ENCODE data around the gene BYSL.

BYSL gene, protein sequence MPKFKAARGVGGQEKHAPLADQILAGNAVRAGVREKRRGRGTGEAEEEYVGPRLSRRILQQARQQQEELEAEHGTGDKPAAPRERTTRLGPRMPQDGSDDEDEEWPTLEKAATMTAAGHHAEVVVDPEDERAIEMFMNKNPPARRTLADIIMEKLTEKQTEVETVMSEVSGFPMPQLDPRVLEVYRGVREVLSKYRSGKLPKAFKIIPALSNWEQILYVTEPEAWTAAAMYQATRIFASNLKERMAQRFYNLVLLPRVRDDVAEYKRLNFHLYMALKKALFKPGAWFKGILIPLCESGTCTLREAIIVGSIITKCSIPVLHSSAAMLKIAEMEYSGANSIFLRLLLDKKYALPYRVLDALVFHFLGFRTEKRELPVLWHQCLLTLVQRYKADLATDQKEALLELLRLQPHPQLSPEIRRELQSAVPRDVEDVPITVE

DNA sequence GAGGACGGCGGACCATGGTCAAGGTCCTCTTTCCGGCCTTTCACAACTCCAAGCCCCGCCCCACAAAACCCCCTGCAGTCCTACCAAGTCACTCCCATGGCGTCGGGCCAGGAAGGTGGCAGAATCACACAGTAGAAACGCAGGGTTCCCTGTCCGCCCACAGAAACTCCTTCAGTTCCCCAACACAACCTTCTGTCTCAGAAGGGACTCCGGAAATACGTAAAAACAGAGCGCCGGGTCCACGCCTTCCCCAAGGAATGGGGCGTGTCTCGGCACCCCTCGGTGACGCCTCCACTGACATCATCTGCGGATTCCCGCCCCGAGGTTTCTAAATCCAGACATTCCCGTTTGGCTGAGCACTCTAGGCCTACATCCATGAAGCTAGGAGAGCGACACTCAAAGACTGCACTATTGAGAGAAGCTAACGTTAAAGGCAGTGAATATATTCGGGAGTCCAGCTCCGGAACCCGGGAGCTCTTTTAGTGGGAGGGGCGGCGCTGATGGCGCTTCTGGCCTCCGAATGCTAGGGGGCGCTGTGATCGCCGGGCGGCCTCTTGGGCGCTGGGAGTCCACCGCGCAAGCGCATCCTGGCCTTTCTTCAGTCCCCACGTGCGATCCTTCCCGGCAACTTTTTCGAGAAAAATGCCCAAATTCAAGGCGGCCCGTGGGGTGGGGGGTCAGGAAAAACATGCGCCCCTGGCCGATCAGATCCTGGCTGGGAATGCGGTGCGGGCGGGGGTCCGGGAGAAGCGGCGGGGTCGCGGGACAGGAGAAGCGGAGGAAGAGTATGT, at the start of gene BYSL, which contains the start of gene MED20:
BYSL (plus strand) TSS at position 579 of the 791 bp plus-strand sequence; CDS start at position 643, 64 bp downstream.
MED20 (minus strand) TSS at position 219 of the 791 bp plus-strand sequence; CDS start at position 98, 121 bp downstream.
- DNase-seq (ENCODE audit: low read depth): peak; percentile 73
- H3K4me3 ChIP-seq (ENCODE audit: control insufficient read depth, low read depth, low read length): peak within 1 kb of the TSS; percentile 98
- TF ChIP-seq, protein P1, sequence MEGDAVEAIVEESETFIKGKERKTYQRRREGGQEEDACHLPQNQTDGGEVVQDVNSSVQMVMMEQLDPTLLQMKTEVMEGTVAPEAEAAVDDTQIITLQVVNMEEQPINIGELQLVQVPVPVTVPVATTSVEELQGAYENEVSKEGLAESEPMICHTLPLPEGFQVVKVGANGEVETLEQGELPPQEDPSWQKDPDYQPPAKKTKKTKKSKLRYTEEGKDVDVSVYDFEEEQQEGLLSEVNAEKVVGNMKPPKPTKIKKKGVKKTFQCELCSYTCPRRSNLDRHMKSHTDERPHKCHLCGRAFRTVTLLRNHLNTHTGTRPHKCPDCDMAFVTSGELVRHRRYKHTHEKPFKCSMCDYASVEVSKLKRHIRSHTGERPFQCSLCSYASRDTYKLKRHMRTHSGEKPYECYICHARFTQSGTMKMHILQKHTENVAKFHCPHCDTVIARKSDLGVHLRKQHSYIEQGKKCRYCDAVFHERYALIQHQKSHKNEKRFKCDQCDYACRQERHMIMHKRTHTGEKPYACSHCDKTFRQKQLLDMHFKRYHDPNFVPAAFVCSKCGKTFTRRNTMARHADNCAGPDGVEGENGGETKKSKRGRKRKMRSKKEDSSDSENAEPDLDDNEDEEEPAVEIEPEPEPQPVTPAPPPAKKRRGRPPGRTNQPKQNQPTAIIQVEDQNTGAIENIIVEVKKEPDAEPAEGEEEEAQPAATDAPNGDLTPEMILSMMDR (IDR thresholded peaks at IDR 0.05; ENCODE audit: control insufficient read depth, insufficient read depth, low read depth, low read length, missing control alignments): peak; percentile 95

DNA sequence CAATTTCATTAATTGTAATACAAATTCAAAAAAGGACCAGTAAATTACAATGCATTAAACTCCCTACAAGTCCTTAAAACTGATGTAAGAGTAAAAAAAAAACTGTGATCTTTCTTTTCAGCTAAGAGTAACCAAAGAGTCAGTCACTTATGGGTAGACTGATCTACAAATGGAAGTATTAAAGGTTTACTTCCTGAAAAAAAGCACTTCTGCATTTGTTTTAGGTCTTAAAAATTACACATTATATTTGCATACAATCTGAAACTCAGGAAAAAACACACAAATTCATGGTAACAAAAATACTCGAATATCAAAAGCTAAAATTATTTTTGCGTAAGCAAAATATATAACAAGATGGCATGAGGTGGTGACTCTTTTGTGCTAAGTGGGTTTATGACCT, 49.6 kb upstream of the BYSL start:
- DNase-seq (ENCODE audit: low read depth): no peak
- H3K4me3 ChIP-seq (ENCODE audit: control insufficient read depth, low read depth, low read length): no peak overlapping the region
- TF ChIP-seq, protein P1 (IDR thresholded peaks at IDR 0.05; ENCODE audit: control insufficient read depth, insufficient read depth, low read depth, low read length, missing control alignments): no peak

- DNase-seq (ENCODE audit: low read depth): no peak
- TF ChIP-seq, protein P1 (IDR thresholded peaks at IDR 0.05; ENCODE audit: control insufficient read depth, insufficient read depth, low read depth, low read length, missing control alignments): no peak
- no peak overlapping the region for H3K4me3 ChIP-seq (ENCODE audit: control insufficient read depth, low read depth, low read length)
Observed at GRCh38 chr6:41872147-41872546, 49.2 kb upstream of the BYSL start.

DNA sequence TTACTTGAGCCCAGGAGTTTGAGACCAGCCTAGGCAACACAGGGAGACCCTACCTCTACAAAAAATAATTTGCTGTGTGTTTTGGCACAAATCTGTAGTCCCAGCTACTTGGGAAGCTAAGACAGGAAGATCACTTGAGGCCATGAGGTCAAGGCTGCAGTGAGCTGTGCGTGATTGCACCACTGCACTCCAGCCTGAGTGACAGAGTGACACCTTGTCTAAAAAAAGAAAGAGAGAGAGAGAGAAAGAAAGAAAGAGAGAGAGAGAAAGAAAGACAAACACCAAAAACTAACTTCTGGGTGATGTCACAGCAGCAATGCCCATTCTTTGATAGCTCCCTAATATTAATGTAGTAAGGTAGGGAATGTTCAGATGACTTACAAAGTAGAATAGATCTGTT, 46.6 kb upstream of the BYSL start:
- H3K4me3 ChIP-seq (ENCODE audit: control insufficient read depth, low read depth, low read length): no peak overlapping the region

GRCh38 chr6:41877051-41877680, 44.1 kb upstream of the BYSL start:
- DNase-seq (ENCODE audit: low read depth): no peak
- TF ChIP-seq, protein P1 (IDR thresholded peaks at IDR 0.05; ENCODE audit: control insufficient read depth, insufficient read depth, low read depth, low read length, missing control alignments): no peak
- H3K4me3 ChIP-seq (ENCODE audit: control insufficient read depth, low read depth, low read length): no peak overlapping the region

More for the DNA sequence above, 46.6 kb upstream of the BYSL start:
- TF ChIP-seq, protein P1 (IDR thresholded peaks at IDR 0.05; ENCODE audit: control insufficient read depth, insufficient read depth, low read depth, low read length, missing control alignments): no peak
- DNase-seq (ENCODE audit: low read depth): no peak

- H3K4me3 ChIP-seq (ENCODE audit: control insufficient read depth, low read depth, low read length): no peak overlapping the region
- DNase-seq (ENCODE audit: low read depth): no peak
- TF ChIP-seq, protein P1 (IDR thresholded peaks at IDR 0.05; ENCODE audit: control insufficient read depth, insufficient read depth, low read depth, low read length, missing control alignments): no peak
Observed at GRCh38 chr6:41878246-41878645, 43.1 kb upstream of the BYSL start.
